ENCODE results near the gene NR2E1. TPM values are rescaled to one million over a fixed set of nuclear protein-coding genes. Genes with fewer than 3 reads are reported as not detected.

NR2E1 gene
- polyA plus RNA-seq, 1 donor (not counting 4 experiments of a cell fraction or from before 2014, with no cell fraction given), result 0.04 TPM

GRCh38 chr6:108179741-108180140 is 13.9 kb downstream of the NR2E1 start:
- Histone ChIP-seq H3K9me1 (ENCODE audit: control insufficient read depth, extremely low read depth, insufficient read depth, low read length) (no peaks in the 10 kb centered on the region), H4K20me1 (ENCODE audit: control insufficient read depth, extremely low read depth, insufficient read depth, low read length) (no peaks in the 10 kb centered on the region), H3K27ac (ENCODE audit: control insufficient read depth, insufficient read depth, low read length) (no peak overlapping the region), H3K9me3 (ENCODE audit: control insufficient read depth, low read depth, low read length) (no peaks in the 10 kb centered on the region), H3K79me2 (ENCODE audit: control insufficient read depth, insufficient read depth, low read length) (no peaks in the 10 kb centered on the region), H3K27me3 (ENCODE audit: control insufficient read depth, extremely low read depth, insufficient read depth, low read length) (peaks cover 31% of the 10 kb centered on the region), H3K9ac (ENCODE audit: control insufficient read depth, extremely low read depth, insufficient read depth, low read length) (no peak overlapping the region), H2AFZ (ENCODE audit: control insufficient read depth, low read length) (no peak overlapping the region), H3K36me3 (ENCODE audit: control insufficient read depth in 2 of 2, extremely low read depth in 1 of 2, insufficient read depth in 2 of 2, low read length in 2 of 2) (no peaks in the 10 kb centered on the region), H3K4me1 (ENCODE audit: control insufficient read depth, extremely low read depth, insufficient read depth, low read length) (peaks cover 5% of the 10 kb centered on the region), H3K4me3 (ENCODE audit: control insufficient read depth in 2 of 3, extremely low read depth in 1 of 3, insufficient read depth in 2 of 3, low read depth in 1 of 3, low read length in 3 of 3) (no peak overlapping the region), H3K4me2 (ENCODE audit: control insufficient read depth, extremely low read depth, insufficient read depth, low read depth, low read length) (no peak overlapping the region)
- no peak for FAIRE-seq
- DNase-seq (ENCODE audit: low read depth, low spot score), result no peak
- no peak for TF ChIP-seq EZH2 (IDR thresholded peaks at IDR 0.05; ENCODE audit: low read length)
- TF ChIP-seq, protein P1, sequence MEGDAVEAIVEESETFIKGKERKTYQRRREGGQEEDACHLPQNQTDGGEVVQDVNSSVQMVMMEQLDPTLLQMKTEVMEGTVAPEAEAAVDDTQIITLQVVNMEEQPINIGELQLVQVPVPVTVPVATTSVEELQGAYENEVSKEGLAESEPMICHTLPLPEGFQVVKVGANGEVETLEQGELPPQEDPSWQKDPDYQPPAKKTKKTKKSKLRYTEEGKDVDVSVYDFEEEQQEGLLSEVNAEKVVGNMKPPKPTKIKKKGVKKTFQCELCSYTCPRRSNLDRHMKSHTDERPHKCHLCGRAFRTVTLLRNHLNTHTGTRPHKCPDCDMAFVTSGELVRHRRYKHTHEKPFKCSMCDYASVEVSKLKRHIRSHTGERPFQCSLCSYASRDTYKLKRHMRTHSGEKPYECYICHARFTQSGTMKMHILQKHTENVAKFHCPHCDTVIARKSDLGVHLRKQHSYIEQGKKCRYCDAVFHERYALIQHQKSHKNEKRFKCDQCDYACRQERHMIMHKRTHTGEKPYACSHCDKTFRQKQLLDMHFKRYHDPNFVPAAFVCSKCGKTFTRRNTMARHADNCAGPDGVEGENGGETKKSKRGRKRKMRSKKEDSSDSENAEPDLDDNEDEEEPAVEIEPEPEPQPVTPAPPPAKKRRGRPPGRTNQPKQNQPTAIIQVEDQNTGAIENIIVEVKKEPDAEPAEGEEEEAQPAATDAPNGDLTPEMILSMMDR (optimal IDR thresholded peaks at IDR 0.05 in 1 of 3, IDR thresholded peaks at IDR 0.05 in 1 of 3, conservative IDR thresholded peaks at IDR 0.05 in 1 of 3; ENCODE audit: extremely low read depth in 1 of 3, insufficient read depth in 2 of 3, low read length in 3 of 3), result no peak
- dilution Hi-C loops (cut with MboI; ENCODE audit: extremely low pct_ligation_motif_present, low sequenced_read_pairs), result no loop called here

DNA sequence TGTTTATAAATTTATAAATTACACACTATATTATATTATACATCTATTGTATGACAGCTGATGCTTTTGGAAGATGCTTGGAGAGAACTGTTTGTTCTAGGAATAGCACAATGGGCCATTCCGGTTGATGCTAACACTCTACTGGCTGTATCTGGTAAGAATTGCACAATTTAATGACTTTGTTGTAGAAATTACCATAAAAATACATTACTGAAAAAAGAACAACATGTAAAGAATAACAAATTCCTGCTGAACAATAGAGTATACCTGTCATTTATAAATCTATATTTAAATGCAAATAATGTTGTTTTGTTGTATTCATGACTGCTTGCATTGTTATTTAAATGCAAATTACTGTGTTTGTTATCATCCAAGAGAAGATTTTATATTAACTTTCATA is 14.4 kb downstream of the NR2E1 start:
- Histone ChIP-seq H3K79me2 (ENCODE audit: control insufficient read depth, insufficient read depth, low read length) (no peaks in the 10 kb centered on the region), H2AFZ (ENCODE audit: control insufficient read depth, low read length) (no peak overlapping the region), H3K9me3 (ENCODE audit: control insufficient read depth, low read depth, low read length) (no peaks in the 10 kb centered on the region), H3K4me2 (ENCODE audit: control insufficient read depth, extremely low read depth, insufficient read depth, low read depth, low read length) (no peak overlapping the region), H4K20me1 (ENCODE audit: control insufficient read depth, extremely low read depth, insufficient read depth, low read length) (no peaks in the 10 kb centered on the region), H3K9ac (ENCODE audit: control insufficient read depth, extremely low read depth, insufficient read depth, low read length) (no peak overlapping the region), H3K9me1 (ENCODE audit: control insufficient read depth, extremely low read depth, insufficient read depth, low read length) (no peaks in the 10 kb centered on the region), H3K36me3 (ENCODE audit: control insufficient read depth in 2 of 2, extremely low read depth in 1 of 2, insufficient read depth in 2 of 2, low read length in 2 of 2) (no peaks in the 10 kb centered on the region), H3K27me3 (ENCODE audit: control insufficient read depth, extremely low read depth, insufficient read depth, low read length) (peaks cover 26% of the 10 kb centered on the region), H3K4me1 (ENCODE audit: control insufficient read depth, extremely low read depth, insufficient read depth, low read length) (peaks cover 4% of the 10 kb centered on the region), H3K27ac (ENCODE audit: control insufficient read depth, insufficient read depth, low read length) (no peak overlapping the region), H3K4me3 (ENCODE audit: control insufficient read depth in 2 of 3, extremely low read depth in 1 of 3, insufficient read depth in 2 of 3, low read depth in 1 of 3, low read length in 3 of 3) (no peak overlapping the region)
- dilution Hi-C loops (cut with MboI; ENCODE audit: extremely low pct_ligation_motif_present, low sequenced_read_pairs), result no loop called here
- no peak for TF ChIP-seq EZH2 (IDR thresholded peaks at IDR 0.05; ENCODE audit: low read length)
- TF ChIP-seq, protein P1 (optimal IDR thresholded peaks at IDR 0.05 in 1 of 3, IDR thresholded peaks at IDR 0.05 in 1 of 3, conservative IDR thresholded peaks at IDR 0.05 in 1 of 3; ENCODE audit: extremely low read depth in 1 of 3, insufficient read depth in 2 of 3, low read length in 3 of 3), result no peak
- FAIRE-seq, result no peak
- no peak for DNase-seq (ENCODE audit: low read depth, low spot score)

Measured in keratinocyte (primary cell).